Stimulated activated CD4-positive, alpha-beta T cell treated with anti-CD3 and anti-CD28 coated beads, Interleukin-2, amount 100 ng/mL, for 48 hours (primary cell): ENCODE data around the gene TSPOAP1.
A peak's percentile ranks its signal among the peaks of the same experiment; 100 is the strongest.

Experiments used
- DNase-seq, 2 donors: peaks; one replicate each; pipeline ENCODE4 v3.0.0-alpha.2; 2020

TSPOAP1 gene

DNA sequence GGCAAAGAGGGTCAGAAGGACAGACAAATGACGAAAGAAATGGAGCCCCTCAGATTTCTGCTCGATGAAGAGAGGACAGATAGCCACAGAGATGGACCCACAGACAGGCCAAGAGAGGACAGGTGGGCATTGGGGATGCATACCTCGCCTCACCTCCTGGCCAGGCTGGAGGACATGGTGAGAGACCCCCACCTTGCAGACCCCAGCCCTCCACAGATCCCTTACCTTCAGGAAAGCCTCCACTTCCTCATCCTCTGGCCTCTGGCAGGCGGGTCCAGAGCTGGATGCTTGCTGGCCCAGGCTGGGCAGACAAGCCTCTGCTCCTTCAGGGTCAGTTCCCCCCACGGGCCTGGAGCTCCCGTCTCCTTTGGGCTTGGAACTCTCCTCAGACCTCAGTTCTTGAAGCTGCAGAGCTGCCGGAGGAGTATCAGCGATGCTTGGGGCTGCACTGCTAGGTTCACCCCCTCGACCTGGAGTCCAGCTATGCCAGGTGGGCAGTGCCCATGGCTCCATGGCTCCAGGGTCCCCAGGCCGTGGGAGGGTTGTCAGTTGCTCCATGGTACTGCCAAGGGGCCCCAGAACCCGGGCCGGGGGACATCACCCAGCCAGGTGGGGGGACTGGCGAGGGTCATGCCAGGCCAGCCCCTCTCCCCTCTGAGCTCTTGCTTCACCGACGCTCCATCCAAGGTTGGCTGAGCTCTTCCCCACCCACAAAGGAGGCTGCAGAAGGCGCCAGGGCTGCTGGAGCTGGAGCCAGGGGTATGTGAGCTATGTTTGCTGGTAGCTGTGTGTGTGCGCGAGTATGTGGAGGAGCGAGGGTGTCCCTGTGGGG lies 1.0 kb downstream of the TSPOAP1 start:
- DNase-seq: no peak

DNA sequence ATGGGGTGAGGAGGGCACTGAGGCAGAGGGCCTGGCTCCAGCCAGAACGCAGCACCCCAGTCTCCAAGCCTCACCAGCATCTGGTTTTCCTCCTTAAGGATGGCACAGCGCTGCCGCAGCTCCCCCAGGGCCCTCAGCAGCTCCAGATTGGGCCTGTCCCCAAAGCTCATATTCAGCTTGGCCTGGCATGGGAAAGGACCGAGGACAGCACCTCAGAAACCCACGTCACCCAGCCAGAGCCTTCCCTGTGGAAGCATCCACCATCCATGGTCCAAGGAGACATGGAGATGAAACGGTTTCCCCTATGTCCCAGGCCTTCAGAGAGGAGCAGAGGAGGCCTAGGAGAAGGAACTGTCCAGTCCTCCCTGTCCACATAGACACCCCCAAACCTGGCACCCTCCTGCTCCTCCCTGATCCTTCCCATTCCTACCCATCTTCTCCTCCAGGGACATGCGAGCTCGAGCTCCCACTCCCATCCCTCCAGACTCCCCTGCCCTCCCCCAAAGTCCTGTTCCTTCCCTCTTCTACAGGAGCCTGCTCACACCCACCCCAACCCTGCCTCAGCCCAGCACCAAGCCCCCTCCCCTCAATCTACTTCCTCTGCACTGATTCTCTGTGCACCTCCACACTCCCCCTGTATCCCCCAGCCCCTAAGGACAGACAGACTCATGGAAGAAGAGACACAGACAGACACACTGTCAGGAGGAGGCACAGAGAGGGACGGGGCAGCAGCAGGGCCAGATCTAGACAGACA lies 1.8 kb downstream of the TSPOAP1 start:
- no peak for DNase-seq

DNA sequence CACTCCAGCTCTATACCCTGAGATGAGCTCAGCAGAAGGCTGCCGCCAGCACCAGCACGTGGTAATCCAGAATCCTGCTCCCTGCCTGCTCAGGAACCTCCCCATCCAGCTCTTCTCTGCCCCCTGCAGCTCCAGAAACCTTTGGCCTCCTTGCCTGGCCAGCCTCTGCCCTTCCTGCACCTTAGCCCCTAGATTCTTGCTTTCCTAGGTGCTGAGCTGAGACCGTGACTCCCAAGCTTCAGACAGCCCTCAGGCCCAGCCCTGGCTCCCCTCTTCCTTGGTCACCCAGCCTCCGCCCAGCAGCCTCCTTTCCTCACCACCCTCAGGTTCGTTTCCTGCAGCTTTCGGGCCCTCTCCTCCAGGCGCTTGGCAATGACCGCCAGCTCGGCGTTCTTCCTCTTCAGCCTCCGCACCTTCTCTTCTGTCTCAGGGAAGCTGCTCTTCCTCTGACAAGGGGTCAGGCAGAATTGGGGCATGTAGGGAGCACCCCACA lies 2.6 kb downstream of the TSPOAP1 start:
- no peak for DNase-seq

DNA sequence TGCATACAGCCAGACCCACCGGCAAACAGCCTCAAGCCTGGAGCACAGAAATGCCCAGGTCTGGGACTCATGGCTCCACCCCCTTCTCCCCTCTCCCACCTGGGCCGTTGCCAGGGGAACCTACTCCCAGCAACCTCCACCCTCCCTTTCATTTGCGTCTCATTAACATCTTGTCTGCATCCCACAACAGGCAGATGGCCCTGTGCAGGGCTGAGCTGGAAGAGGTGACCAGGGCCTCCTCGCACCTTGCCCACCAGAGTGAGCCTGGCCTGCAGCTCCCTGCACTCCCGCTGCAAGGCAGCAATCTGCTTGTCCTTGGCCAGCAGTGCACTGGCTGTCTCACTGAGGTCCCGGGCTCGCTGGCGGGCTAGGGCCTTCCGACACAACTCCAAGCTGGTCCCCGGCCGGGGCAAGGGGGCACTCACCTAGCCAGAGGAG lies 3.3 kb downstream of the TSPOAP1 start:
- DNase-seq: no peak

DNA sequence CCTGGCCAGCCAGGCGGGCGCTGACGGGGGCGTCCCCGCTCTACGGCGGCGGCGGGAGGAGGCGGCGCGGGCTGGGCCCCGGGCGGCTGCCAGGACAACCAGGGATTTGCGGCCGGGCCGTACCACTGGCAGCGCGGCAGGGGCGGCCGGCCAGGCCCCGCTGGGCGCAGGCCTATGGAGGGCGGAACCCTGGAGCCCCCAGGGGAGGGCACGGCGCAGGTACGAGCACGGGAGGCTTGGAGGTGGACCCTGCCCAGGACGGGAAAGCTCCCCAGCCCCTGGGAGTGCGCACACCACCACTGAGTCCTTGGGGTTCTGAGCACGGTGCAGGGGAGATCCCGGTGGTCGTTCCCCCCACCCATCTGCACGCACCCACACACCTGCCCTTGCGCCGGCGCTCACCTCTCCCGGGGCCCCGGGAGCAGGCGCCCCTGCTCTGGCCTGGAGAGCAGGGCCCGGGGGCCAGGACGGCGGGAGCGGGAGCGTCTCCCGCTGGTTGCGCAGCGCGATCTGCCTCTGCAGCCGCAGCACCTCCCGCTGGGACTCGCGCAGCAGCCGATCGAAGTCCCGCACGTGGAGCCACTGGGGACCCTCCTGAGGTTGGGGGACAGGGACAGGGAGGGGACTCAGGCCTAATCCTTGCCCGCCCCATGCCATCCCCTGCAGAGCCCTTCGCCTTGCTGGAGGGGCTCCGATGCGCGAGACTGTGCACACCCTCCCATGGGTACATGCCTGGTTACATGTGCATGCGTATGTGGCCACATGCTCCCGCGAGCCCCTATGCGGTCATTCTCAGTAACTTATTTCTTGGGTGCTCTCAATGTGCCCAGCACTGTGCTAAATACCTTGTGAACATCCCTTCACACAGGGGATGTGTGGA lies 3.9 kb downstream of the TSPOAP1 start:
- no peak for DNase-seq

DNA sequence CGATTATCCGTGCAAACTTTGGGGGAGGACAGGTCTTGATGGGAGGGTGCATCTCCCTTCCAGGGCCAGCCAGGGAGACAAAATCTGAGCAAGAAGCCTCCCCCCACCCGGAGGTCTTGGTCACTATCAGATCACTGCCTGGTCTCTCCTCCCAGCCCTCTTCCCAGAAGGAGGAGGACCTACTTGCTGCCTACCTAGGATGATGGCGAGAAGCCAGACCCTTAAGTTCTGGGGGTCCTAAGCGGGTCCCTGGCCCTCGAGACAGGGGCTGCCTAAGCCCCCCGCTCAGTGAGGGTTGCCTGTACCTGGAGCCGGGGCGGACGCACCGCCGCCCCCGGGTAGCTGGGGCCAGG lies 4.6 kb downstream of the TSPOAP1 start:
- DNase-seq: no peak

DNA sequence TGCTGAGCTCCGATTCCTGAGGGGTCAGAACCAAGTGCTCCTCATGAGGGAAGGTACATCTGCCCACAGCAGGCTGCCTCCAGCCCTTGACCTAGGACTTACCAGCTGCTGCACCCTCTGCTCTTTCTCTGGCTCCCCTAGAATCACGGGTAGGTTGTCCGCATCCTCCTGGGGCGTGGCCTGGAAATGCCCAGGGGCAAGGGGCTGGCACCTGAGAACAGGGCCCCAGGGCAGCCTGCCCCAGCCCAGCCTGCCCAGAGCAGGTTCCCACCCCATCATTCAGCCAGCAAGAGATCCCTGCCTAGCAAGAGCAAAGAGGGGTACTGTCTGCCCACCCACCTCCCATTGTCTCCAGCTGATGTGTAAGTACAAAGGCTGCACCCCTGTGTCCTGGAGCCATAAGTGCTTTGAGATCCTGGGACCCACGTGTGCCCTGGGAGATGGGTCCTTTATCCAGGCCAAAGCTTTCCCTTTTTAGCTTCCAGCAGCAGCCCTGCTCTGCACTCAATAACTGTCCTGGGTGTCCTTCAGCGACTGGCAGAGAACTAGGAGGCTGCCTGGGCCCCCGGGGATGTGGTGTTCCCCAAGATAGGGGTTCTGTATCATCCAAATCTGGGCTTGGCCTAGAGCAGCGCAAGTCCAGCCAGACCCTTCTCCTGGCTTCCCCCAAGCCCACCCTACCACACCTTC lies 5.1 kb downstream of the TSPOAP1 start:
- DNase-seq: no peak

DNA sequence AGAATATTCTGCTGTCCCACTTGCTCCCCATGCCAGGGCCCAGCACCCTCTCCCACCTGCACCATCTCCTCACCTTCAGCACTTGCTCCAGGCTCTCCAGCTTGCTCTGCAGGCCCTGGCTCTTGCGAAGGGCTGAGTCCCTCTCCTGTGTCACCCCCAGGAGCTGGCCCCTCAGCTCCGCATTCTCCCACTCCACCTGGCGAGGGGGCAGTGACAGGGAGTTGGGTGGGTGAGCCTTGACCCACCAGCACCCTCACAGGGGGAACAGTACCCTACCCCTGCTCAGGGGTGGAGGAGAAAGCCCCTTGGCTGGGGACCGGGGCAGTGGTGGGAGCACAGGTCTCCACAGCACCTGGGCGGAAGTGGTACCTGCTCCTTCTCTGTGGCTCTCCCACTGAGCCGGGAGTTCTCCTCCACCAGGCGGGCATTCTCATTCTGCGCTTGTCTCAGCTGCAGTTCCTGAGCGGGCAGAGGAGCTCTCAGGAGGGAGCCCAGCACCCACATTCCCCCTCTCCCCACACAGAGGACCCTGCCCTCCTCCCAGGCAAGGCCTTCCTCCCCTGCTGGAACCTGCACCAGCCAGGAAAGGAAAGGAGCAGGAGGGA lies 5.9 kb downstream of the TSPOAP1 start:
- no peak for DNase-seq

DNA sequence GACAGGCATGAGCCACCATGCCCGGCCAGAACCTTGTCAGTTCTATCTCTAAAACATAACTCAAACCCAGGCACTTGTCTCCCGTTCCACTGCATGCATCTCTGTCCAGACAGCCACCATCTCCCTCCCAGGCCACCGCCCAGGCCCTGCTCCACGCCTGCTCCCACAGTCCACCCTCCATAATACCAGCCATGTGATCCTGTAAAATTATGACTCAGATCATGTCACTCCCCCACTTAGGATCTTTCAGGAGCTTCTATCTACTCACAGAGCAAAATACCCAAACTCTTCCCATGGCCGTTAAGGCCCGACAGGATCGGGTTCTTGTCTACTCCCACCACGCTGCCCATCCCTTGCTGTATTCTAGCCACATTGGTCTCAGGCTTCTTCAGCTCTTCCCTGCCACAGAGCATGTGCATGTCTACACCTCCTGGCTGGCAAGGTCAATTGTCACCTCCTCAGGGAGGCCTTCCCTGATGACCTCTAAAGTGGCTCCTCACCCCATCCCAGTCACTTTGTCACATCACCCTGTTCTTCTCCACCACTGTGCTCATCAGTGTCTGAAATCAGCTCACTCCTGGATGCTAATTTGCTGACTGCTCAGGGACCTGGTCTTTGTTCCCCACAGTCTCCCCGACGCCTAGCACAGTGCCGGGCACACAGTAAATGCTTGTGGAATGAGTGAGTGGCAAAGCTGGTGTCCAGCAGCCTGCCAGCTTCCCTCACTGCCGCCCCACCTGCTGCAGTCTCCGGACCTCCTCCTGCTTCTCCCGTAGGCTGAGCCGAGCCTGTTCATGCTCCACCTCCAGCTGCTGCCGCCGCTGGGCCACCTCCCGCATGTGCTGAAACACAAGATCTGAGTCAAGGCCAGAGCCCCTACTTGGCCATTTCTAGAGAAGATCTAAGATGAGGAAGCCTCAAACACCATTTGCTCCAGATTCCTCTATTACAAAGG lies 6.7 kb downstream of the TSPOAP1 start:
- DNase-seq: no peak

DNA sequence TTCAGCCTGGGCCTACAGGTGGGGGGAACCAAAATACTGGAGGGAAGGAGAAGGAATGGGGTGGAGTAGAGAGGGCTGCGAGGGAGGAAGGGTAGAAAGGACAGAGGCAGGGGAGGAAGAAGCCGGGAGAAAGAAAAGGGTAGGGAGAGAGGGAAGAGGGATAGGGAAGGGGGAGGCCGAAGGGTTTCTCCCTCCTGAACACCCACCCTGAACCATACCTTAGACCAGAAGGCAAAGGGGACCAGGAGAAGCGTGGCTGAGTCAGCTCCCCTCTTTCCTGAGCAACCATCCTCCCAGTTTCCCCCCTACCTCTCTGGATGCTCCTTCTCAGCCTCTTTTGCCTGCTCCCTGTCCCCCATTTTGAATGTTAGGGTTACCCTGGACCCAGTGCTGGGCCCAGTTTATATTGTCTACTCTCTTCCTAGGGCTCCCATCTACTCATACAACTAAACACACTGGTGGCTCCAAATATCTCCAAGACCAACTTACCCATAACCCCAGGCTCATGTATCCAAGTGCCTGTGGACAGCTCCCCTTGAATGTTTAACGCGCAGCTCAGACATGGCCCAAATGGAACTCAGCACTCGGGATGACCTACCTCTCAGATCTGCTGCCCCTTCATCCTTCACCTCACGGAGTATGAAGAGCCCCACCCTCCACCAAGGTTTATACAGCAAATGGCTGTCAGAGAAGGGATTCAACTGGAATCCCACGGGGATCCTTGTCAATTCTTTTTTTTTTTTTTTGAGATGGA lies 7.8 kb downstream of the TSPOAP1 start:
- no peak for DNase-seq

DNA sequence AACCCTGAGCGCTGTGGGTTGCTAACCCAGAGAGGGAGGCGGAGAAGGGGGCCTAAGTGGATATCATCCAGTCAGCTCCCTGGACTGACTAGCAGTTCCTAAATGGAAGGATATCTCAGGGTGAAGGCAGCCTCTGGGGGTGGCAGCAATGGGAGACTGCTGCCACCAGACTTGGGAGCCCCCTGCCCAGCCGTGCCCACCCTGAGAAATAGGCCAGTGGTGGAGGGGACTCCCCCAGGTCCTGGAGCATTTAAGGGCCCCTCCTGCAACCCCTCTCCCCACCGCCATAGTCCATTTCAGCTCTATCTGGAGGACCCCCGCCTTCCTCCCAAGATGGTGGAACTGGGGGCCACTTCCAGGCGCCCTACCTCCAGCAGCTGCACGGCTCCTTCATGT lies 8.4 kb downstream of the TSPOAP1 start:
- no peak for DNase-seq

DNA sequence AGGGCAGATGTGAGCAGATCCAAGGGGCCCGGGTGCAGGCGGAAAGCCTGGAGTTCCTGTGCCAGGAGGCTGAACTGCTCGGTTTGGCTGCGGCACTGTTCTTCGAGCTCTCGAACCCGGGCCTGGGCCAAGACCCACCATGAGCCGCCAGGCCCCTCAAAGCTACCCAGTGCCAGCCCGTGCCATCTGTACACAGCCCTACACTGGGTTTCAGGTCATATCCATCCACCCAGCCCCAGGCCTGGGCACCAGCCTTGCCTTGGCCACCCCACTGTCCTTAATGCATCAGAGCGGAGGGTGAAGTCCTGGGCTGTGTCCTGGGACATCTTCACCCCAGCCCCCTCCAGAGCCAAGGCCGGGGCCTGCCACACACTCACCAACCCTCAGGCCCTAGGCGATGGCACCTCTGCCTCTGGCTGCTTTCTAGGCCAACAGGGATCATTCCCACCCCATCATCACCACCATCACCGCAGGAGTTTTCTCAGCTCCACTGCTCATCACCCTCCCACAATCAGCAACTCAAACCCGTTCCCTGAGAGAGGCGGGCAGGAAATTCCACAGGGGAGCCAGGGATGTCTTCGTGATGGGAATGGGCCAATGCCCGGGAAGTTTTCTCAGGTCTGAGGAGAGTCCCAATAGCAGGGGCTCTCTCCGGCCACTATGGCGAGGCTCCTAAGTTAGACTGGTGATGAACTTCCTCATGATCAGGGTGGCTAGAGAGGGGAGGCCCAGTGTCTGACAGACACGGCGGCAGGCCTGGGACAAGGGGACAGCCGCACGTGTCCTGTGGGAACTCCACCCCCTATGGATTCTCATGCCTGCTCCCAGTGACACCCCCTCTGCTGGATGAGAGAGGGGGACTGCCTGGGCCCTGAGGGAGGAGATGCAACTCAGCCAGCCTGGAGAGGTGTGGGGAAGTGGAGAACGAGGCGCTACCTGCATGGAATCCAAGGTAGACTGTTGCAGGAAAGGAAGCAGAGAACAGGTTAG lies 9.1 kb downstream of the TSPOAP1 start:
- no peak for DNase-seq

DNA sequence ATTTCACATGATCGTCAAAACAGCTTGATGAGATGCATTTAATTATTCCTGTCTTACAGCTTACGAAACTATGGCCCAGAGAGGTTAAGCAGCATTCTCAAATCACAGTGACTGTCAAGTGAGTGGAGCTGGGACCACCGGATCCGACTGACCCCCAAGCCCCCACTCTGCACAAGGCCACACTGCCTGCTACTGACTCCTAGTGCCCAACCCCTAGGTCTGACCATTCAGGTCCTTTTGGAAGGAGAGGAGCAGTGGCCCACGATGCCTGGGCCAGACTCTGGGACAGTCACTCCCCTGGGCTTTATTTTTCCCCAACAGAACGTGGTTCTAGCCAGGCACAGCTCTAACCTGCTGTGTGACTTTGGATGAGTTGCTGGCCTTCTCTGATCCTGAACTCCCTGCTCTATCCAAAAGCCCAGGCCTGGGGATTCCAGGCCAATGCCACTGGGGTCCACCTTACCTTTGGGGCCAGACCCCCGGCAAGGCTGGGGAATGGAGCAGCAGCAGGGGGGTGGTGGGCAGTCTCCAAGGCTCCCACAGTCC lies 9.9 kb downstream of the TSPOAP1 start:
- no peak for DNase-seq

DNA sequence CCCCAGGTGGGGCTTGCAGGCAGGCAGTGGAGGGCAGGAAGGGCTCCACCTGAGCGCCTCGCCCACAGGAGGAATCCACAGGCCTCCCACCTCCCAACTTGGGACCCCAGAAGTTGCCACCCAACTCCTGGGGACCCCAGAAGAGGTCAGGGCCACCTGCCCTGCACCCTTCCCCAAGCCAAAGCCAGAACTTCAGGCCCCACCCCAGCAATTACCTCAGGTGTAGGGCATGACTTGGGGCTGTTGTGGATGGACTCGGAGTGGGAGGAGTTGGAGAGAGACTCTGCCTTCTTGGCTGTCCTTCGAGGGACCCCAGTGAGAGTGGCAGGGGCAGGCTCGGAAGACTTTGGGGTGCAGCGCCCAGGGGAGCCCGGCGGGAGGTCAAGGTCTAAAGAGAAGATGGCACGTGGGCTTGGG lies 10.5 kb downstream of the TSPOAP1 start:
- DNase-seq: no peak

DNA sequence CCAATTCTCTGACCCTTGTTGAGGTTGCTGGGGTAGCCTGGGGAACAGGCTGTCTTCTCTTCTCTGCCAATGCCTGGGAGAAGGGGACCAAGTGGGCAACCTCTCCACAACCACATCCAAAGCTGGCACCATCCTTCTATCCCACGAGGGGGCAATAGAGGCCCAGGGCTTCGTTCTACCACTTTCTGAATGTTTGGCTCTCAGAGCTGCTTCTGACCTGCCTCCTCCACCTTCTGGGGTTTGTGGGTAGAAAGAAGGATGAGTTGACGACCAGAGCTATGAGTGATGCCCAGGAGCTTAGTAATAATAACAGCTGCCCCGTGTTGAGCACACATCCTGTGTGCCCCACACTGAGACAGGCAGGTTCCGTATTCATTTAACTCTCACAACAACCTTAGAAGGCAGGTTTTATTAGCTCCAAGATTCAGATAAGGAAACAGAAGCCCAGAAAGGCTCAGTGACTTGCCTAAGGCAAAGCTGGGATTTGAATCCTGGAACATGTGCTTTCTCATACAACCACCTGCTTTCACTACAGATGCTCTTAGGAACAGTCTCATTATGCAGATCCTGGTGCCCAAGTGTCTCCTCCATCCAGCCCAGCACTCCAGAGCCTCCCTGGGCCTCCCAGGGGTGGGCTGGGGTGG lies 11.1 kb downstream of the TSPOAP1 start:
- peak; percentile 57 to 64 for DNase-seq

DNA sequence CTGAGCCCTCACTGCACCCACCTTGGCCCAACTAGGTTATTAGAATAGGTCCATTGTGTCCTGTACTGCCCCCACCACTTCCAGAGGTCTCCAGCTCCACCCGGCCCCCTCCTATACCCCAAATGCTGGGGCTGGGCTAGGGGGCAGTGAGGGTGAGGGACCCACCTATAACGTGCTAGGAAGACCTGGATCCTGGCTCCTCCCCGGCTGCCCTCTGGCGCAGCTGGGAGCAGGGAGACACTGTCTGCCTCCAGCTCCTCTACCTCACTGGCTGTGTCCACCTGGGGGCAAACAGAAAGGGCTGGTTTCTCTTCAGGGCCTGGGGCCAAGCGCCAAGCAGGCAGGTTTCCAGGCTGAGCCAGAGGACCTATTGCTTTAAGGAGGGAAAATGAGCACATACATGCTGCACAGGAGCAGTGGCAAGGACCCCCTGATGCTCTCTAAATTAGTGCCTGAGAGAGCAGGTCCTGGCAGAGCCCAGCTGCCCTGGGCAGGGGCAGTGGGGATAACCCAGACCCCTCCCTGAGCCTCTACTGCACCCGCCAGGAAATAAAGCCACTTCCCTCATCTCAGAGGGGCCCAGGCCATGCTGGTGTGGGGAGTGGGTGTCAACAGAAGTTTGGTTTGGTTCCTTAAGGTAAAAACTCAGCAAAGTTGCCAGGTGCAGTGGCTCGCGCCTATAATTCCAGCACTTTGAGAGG lies 12.2 kb downstream of the TSPOAP1 start:
- no peak for DNase-seq

DNA sequence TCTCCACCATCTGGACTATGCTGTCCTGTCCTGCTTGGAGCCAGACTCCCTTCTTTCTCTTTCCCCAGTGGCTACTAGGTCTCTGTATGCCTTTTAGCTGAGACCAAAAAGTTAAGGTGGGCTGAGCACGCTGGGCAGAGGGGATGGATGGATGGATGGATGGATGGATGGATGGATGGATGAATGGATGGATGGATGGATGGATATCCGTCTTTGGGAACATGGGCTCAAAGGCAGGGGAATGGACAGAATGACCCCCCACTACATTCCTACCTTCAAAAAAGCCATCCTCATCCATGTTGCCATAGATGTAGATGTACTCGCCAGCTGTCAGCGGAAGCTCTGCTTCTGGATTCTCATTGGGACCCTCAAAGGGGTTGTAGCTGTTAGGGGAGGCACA lies 12.8 kb downstream of the TSPOAP1 start:
- DNase-seq: no peak
